Anterior cingulate cortex (tissue), 58 donors: Measurements from ENCODE around the gene THTPA.
"Not testable (repeated sequence)": the region's sequence is repeated elsewhere in the genome, so short reads cannot be mapped to it uniquely, and the experiment has no call there.

Experiments used
- DNase-seq, 58 donors: peaks; one replicate each; lab custom pipeline; 2025; lab: John Stamatoyannopoulos, UW

THTPA gene

DNA sequence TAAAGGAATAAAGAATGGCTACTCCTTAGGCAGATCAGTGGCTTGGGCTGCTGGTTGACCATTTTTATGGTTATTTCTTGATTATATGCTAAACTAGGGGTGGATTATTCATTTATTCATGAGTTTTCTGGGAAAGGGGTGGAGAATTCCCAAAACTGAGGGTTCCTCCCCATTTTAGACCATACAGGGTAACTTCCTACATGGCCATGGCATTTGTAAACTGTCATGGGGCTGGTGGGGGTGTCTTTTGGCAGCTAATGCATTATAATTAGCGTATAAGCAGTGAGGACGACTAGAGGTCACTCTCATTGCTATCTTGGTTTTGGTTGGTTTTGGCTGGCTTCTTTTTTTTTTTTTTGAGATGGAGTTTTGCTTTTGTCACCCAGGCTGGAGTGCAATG lies 48.1 kb downstream of the THTPA start:
- DNase-seq = no peak

DNA sequence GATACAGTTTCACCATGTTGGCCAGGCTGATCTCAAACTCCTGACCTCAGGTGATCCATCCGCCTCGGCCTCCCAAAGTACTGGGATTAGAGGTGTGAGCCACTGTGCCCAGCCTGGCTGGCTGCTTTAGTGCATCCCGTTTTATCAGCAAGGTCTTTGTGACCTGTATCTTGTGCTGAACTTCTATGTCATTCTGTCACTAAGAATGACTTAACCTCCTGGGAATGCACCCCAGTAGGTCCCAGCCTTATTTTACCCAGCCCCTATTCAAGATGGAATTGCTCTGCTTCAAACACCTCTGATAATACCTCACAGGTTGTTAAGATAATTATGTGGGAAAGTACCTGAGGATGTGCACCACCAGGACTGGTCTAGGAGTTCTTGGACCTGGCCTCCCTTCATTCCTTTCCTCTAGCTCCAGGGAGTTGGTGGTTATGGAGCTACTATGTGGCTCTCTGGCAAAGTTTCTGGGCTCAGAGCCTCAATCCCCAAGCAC lies 48.7 kb downstream of the THTPA start:
- DNase-seq = no peak

DNA sequence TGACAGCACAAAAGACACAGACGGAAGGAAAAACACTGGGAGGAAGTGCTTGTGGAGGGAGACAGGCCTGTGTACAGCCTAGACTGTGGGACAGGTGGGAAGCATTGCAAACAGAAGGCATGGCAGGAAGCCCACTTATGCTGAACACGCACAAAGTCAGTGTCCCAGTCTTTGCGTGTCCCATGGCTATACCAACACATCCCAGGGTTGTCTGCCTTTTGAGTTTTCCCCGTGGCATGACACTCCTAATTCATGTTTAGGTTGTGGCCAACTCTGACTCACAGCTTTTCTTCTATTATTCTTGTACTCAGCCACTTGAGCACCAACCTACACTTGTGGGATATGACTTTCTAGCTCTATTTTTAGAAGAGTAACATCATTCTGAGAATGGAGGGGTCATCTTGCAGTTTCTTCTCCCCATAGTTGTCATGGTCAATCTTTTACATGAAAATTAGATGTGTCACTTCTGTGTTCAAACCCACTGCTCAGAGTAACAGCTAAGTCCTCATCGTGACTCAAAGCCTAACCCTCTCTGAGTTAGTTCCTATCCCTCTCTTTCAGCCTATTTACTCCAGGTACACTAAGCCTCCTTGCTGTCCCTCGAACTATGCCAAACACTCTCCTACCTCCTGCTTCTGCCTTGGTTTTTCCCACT lies 50.0 kb downstream of the THTPA start:
- DNase-seq = no peak

DNA sequence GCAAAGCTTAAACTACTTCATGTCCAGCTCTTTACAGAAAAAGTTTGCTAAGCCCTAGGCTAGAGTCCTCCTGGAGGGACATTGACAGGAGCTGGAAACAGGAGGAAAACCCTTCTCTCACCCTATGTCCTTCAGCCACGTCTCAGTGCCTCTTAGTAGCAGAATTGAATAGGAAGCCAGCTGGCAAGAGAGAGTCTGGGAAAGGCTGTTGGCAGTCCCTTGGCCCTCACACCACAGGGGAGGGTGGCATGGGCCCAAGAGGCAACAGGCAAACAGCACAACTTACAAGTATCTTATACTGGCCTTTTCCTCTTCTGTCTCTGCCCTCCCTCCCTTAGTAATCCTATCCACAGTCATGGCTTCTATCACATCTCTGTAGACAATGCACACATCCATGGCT lies 52.4 kb downstream of the THTPA start:
- DNase-seq = peak in 23 of 58 donors; percentile 3 to 45 (median 30)

GRCh38 chr14:23609001-23609400 lies 52.9 kb downstream of the THTPA start:
- DNase-seq = no peak

- DNase-seq = not testable (repeated sequence)
Observed at GRCh38 chr14:23609411-23610089, 53.5 kb downstream of the THTPA start.
